Measurements from ENCODE around the gene CCDC158. TPM values are rescaled to one million over a fixed set of nuclear protein-coding genes. Genes with fewer than 3 reads are reported as not detected.

The CCDC158 gene
- total RNA-seq, 1 donor from 2014 or later = 0.74 TPM

DNA sequence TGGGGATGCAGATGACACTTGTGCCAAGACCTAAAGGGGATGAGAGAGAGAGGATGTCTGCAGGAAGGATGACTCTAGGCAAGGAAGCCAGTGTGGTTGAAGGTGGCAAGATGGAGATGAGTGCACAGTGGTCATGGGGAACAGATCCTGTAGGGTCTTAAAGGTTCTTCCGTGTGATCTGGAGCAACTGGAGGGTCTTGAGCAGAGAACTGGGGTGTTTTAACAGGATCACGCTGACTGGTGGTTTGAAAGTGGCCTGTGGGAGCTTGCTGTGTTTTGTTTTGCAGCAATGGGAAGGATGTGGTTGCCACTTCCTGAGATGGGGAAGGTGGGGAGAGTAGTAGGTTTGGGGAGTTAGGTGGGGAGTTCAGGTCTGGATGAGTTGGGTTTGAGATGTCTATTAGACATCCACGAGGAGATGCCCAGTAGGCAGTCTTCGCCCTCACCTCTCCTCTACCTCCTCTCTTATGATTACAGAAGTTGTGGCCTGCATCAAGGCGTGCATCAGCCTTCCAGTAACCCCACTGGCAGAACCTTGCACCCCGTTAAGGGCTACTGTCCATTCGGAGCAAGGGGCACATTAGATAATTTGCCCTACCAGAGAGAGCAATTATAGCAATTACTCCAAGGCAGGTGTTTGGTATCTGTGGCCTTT, 115.8 kb downstream of the CCDC158 start:
- peaks cover 7% of the 10 kb centered on the region for H3K36me3 ChIP-seq
- TF ChIP-seq, protein P1, sequence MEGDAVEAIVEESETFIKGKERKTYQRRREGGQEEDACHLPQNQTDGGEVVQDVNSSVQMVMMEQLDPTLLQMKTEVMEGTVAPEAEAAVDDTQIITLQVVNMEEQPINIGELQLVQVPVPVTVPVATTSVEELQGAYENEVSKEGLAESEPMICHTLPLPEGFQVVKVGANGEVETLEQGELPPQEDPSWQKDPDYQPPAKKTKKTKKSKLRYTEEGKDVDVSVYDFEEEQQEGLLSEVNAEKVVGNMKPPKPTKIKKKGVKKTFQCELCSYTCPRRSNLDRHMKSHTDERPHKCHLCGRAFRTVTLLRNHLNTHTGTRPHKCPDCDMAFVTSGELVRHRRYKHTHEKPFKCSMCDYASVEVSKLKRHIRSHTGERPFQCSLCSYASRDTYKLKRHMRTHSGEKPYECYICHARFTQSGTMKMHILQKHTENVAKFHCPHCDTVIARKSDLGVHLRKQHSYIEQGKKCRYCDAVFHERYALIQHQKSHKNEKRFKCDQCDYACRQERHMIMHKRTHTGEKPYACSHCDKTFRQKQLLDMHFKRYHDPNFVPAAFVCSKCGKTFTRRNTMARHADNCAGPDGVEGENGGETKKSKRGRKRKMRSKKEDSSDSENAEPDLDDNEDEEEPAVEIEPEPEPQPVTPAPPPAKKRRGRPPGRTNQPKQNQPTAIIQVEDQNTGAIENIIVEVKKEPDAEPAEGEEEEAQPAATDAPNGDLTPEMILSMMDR (IDR thresholded peaks at IDR 0.05) = no peak
- DNase-seq = no peak
- H3K4me3 ChIP-seq = peak overlapping the region; percentile 92
- H3K27me3 ChIP-seq (ENCODE audit: low read depth) = no peaks in the 10 kb centered on the region
- H3K4me1 ChIP-seq = peaks cover 26% of the 10 kb centered on the region
- ATAC-seq = no peak
- peak overlapping the region; percentile 86 for H3K27ac ChIP-seq
- intact Hi-C loops (cut with DNase I) = no loop called here
- H3K9me3 ChIP-seq = no peaks in the 10 kb centered on the region

DNA sequence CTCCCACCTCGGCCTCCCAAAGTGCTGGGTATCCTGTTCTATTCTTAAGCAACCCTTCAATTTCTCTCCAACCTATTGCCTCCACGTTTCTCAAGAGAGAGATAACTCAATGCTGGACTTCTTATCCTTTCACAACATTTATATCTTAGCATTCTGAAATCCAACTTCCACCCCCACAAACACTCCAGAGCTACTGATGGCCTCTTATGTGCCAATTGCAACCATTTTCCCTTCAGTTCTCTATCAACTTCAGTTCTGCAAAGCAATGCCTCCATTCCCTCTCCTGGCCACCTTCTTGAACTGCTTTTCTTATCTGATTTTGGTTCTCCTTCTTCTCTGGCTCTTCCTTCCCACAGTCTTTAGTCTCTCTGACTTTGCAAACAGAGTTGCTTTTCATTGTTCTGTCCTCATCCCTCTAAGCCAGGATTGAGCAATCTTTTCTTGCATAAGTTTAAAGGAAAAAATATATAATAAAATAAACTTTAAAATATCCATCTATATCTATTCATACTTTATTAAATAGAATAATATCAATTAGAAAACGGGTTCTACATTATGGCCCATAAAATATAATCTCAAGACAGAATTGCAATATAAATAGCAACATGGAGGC, 118.0 kb downstream of the CCDC158 start:
- H3K27ac ChIP-seq = no peak overlapping the region
- TF ChIP-seq, protein P1 (IDR thresholded peaks at IDR 0.05) = no peak
- H3K4me1 ChIP-seq = peaks cover 26% of the 10 kb centered on the region
- H3K9me3 ChIP-seq = peaks cover 5% of the 10 kb centered on the region
- DNase-seq = no peak
- intact Hi-C loops (cut with DNase I) = no loop called here
- no peak for ATAC-seq
- no peaks in the 10 kb centered on the region for H3K27me3 ChIP-seq (ENCODE audit: low read depth)
- no peak overlapping the region for H3K4me3 ChIP-seq
- H3K36me3 ChIP-seq = no peaks in the 10 kb centered on the region

DNA sequence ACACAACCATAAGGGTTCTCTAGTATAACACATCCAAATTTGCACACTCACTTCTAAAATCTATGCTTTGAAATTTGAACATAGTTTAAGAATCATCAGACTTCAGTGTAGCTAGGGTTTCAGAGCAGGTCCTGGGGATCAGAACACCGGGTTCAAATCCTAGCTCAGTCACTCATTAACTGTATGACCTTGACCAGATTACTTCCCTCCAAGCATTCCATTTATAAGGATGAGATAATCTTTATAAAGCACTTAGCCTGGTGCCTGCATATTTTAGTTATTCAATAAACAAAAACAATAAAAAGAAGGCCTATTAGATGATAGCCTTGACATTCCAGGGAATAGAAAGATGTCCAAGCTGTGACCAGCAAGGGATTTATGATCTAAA, 119.2 kb downstream of the CCDC158 start:
- Histone ChIP-seq H3K4me1 (peaks cover 22% of the 10 kb centered on the region), H3K4me3 (no peak overlapping the region), H3K27ac (peak overlapping the region; percentile 32), H3K36me3 (no peaks in the 10 kb centered on the region), H3K27me3 (ENCODE audit: low read depth) (no peaks in the 10 kb centered on the region), H3K9me3 (peaks cover 9% of the 10 kb centered on the region)
- TF ChIP-seq, protein P1 (IDR thresholded peaks at IDR 0.05) = no peak
- intact Hi-C loops (cut with DNase I) = no loop called here
- no peak for ATAC-seq
- DNase-seq = no peak

DNA sequence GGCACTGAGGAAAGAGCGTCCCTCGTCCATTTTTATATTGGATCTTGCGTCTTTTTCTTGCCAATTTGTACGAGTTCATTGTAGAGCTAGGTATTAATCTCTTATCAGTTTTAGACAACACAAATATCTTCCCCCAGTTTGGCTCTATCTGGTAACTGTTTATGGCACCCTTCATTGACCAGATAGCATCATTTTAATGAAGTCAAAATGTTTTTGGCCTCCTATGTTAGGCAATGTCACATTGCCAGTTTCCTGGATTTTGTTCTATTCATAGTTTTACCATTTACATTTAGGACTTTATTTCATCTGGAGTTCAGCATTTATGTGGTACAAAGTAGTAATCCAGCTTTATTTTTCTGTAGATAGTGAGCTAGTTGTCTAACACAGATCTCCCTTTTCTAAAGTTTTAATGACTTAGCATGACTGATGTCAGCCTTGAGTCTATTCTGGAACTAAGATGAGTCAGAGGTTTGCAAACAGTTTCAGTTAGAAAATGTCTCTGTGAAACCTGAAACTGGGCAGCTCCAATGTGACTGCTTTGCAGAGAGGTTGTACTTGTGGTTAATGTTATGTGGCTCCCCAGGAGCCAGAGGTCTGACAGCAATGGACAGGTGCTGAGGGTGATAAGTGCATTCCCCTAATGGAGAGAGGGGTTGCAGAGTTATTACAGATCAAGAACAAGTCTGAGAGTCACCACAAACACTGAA, 119.7 kb downstream of the CCDC158 start:
- intact Hi-C loops (cut with DNase I) = no loop called here
- Histone ChIP-seq H3K36me3 (no peaks in the 10 kb centered on the region), H3K9me3 (peaks cover 9% of the 10 kb centered on the region), H3K4me1 (peaks cover 22% of the 10 kb centered on the region), H3K27me3 (ENCODE audit: low read depth) (no peaks in the 10 kb centered on the region), H3K4me3 (no peak overlapping the region), H3K27ac (peak overlapping the region; percentile 32)
- no peak for DNase-seq
- peak in 1 of 2 donors; percentile 9 for ATAC-seq
- TF ChIP-seq, protein P1 (IDR thresholded peaks at IDR 0.05) = no peak

DNA sequence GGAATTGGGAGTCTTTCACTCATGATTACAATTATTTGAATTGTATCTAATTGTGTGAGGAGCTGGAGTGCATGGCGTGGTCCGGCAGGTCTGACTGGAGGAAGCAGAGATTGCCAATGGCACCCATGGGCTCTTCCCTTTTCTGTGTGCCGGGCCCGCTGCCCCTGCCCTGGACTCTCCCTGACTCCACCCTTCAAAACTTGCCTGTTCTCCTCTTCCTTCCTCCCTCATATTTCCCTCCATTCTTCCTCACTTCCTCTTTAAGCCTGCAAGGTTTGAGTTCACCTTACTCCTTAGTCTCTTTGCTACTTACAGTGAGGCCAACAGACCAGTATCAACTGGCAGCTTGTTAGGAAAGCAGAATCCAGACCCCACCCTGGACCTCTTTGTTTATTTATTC, 120.9 kb downstream of the CCDC158 start:
- Histone ChIP-seq H3K36me3 (no peaks in the 10 kb centered on the region), H3K4me3 (no peak overlapping the region), H3K4me1 (peaks cover 14% of the 10 kb centered on the region), H3K9me3 (peaks cover 9% of the 10 kb centered on the region), H3K27me3 (ENCODE audit: low read depth) (no peaks in the 10 kb centered on the region), H3K27ac (no peak overlapping the region)
- TF ChIP-seq, protein P1 (IDR thresholded peaks at IDR 0.05) = no peak
- intact Hi-C loops (cut with DNase I) = no loop called here
- ATAC-seq (peak in 1 of 2 donors; percentile 40), DNase-seq (peak; percentile 59)
